Breast epithelium (tissue), 3 donors: ENCODE measurements around the gene ADCY6.

Source experiments
- POLR2A ChIP-seq: fragments of 450-650 bp; IDR thresholded peaks from one replicate; pipeline ENCODE4 v1.6.1; 2016; ENCODE audit warnings: antibody characterized with exemption, mild to moderate bottlenecking, moderate library complexity
- POLR2AphosphoS5 ChIP-seq, 3 donors: sonication (generic); formaldehyde crosslinking; IDR thresholded peaks; one replicate each; pipeline ENCODE4 v1.6.1; 2017; ENCODE audit warnings: antibody characterized with exemption in 3 of 3
- TF ChIP-seq, protein P1 (sequence below), 3 donors: fragments of 450-650 bp; IDR thresholded peaks; one replicate each; pipeline ENCODE4 v1.5.1; 2016 to 2017; ENCODE audit warnings: antibody characterized with exemption in 3 of 3, mild to moderate bottlenecking in 3 of 3, moderate library complexity in 3 of 3

DNA sequence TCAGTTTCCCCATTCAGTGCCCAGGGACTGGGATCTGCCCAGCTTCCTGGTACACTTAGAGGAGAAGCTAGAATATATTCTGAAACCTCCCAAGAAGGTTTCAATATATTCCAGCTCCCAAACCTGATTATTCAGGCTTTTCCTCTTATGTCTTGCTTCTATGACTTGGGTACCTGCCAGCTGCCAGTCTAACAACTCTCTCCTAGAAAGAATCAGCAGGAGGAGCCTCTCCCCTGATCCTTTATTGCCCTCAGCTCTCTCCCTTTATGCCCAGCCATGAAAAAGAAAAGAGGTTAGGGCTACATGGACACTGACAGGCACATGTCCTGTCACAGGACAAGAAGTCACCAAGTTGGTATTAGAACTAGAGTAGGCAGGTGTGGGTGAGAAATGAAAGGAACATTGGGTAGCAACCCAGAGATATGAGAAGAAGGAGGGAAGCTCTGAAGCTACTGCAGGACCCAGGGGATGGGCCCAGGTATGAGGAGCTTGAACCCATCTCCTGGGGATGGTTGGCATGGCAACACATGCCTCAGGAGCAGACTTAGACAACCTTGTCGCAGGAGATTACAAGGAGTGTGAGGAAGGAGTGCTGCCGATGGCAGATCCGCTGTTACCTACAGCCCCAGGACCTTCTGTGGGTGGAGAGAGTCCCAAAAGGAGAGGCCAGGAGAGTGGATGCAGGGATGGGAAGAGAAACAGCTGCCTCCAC is 27.4 kb upstream of the ADCY6 start:
- TF ChIP-seq, protein P1, sequence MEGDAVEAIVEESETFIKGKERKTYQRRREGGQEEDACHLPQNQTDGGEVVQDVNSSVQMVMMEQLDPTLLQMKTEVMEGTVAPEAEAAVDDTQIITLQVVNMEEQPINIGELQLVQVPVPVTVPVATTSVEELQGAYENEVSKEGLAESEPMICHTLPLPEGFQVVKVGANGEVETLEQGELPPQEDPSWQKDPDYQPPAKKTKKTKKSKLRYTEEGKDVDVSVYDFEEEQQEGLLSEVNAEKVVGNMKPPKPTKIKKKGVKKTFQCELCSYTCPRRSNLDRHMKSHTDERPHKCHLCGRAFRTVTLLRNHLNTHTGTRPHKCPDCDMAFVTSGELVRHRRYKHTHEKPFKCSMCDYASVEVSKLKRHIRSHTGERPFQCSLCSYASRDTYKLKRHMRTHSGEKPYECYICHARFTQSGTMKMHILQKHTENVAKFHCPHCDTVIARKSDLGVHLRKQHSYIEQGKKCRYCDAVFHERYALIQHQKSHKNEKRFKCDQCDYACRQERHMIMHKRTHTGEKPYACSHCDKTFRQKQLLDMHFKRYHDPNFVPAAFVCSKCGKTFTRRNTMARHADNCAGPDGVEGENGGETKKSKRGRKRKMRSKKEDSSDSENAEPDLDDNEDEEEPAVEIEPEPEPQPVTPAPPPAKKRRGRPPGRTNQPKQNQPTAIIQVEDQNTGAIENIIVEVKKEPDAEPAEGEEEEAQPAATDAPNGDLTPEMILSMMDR (IDR thresholded peaks at IDR 0.05): no peak
- TF ChIP-seq POLR2A (no peak), POLR2AphosphoS5 (IDR thresholded peaks at IDR 0.05) (no peak)
